ENCODE results near the gene EPG5. TPM values are rescaled to one million over a fixed set of nuclear protein-coding genes. Genes with fewer than 3 reads are reported as not detected.
A peak's percentile ranks its signal among the peaks of the same experiment; 100 is the strongest.

EPG5 gene
- total and polyA plus RNA-seq, 9 of the 15 experiments (the other 6 are each of a cell fraction or from before 2014, with no cell fraction given) = 1.3 to 10.7 (median 5.2) TPM

- H2AFZ ChIP-seq (ENCODE audit: low read depth, low read length) = peak overlapping the region; percentile 63; the same call in 1 of the 2 replicates
- no peaks in the 10 kb centered on the region for H3K36me3 ChIP-seq (ENCODE audit: control insufficient read depth, insufficient read depth, low read length)
- DNase-seq (ENCODE audit: extremely low read depth in 1 of 4, low spot score in 3 of 4) (peak; percentile 13 to 73 (median 29)), ATAC-seq (peak; percentile 91), FAIRE-seq (peak; percentile 92)
- POLR2A ChIA-PET = no interaction called here
- no peak overlapping the region for H3K27ac ChIP-seq (ENCODE audit: extremely low read depth, low read depth, low read length)
- H3K4me3 ChIP-seq = no peak overlapping the region
- no peak overlapping the region for H3K4me2 ChIP-seq (ENCODE audit: insufficient read depth, low read length)
- no peaks in the 10 kb centered on the region for H4K20me1 ChIP-seq (replicated peaks; ENCODE audit: control insufficient read depth, insufficient read depth, low read length)
- CTCF ChIA-PET (ENCODE audit: low intra/inter-chr PET ratio) = interaction anchor here (0.6 to 1.3 kb wide), 9 partner anchors 64 to 1400 kb away, joined by 3 to 6 read pairs (median 3); no protein-coding TSS in a partner anchor
- no peaks in the 10 kb centered on the region for H3K9me3 ChIP-seq (replicated peaks; ENCODE audit: control insufficient read depth, insufficient read depth, low read depth, low read length)
- no peak overlapping the region for H3K9ac ChIP-seq (ENCODE audit: insufficient read depth in 1 of 2, low read depth in 2 of 2, low read length in 2 of 2)
- no peaks in the 10 kb centered on the region for H3K9me1 ChIP-seq (ENCODE audit: control insufficient read depth, insufficient read depth, low read length)
- no TSS peak for BruUV-seq (replicated peaks)
- in situ Hi-C loops (cut with MboI) = no loop called here
- intact Hi-C loops (cut with micrococcal nuclease) = loop anchor here (1.0 kb wide), 4 partner anchors 102 to 353 kb away; no protein-coding TSS in a partner anchor
- H3K79me2 ChIP-seq (ENCODE audit: control insufficient read depth, insufficient read depth, low read length) = no peaks in the 10 kb centered on the region
- WGBS (ENCODE audit: insufficient coverage, low coverage, missing lambda C conversion rate) = 18% methylated on average over 5 of the region's 5 CpGs
- peaks cover 0 to 5% of the 10 kb centered on the region in 2 experiments; a peak in 1 of 5 replicates for H3K4me1 ChIP-seq (replicated peaks in 1 of 2; ENCODE audit: control insufficient read depth in 2 of 2, insufficient read depth in 2 of 2, low read length in 2 of 2)
- H3K27me3 ChIP-seq (ENCODE audit: control insufficient read depth in 2 of 2, insufficient read depth in 2 of 2, low read length in 2 of 2) = no peaks in the 10 kb centered on the region
- TF ChIP-seq DIDO1 (tag; IDR thresholded peaks at IDR 0.05; ENCODE audit: low read depth) = no peak
- TF ChIP-seq RBM25 (IDR thresholded peaks at IDR 0.05; ENCODE audit: low read depth, low read length, severe bottlenecking) = no peak
- TF ChIP-seq ESRRA (IDR thresholded peaks at IDR 0.05; ENCODE audit: borderline replicate concordance, low read depth) = peak; percentile 57; the same call in 1 of the 2 replicates
- no peak for TF ChIP-seq ZFX (CRISPR knock-in tag; IDR thresholded peaks at IDR 0.05)
- no peak for TF ChIP-seq ZNF395 (CRISPR knock-in tag; IDR thresholded peaks at IDR 0.05)
- TF ChIP-seq HBP1 (CRISPR knock-in tag; IDR thresholded peaks at IDR 0.05) = no peak
- peak; percentile 77 to 88 for TF ChIP-seq RAD21 (CRISPR knock-in tag; conservative IDR thresholded peaks at IDR 0.05 in 1 of 2, IDR thresholded peaks at IDR 0.05 in 1 of 2)
- no peak for TF ChIP-seq TSC22D4 (tag; IDR thresholded peaks at IDR 0.05)
- no peak for TF ChIP-seq ZNF766 (CRISPR knock-in tag; conservative IDR thresholded peaks at IDR 0.05)
- TF ChIP-seq GABPB1 (CRISPR knock-in tag; IDR thresholded peaks at IDR 0.05) = no peak
- TF ChIP-seq ZFP91 (CRISPR knock-in tag; IDR thresholded peaks at IDR 0.05) = no peak
- no peak for TF ChIP-seq ZNF512 (tag; IDR thresholded peaks at IDR 0.05)
- TF ChIP-seq NELFE (IDR thresholded peaks at IDR 0.05; ENCODE audit: insufficient read depth, insufficient read length) = no peak
- TF ChIP-seq ZFP1 (CRISPR knock-in tag; IDR thresholded peaks at IDR 0.05) = no peak
- TF ChIP-seq NR2C2 (CRISPR knock-in tag; IDR thresholded peaks at IDR 0.05) = no peak
- peak; percentile 45 for TF ChIP-seq NR2C2 (tag; IDR thresholded peaks at IDR 0.05)
- TF ChIP-seq SMC3 (conservative IDR thresholded peaks at IDR 0.05; ENCODE audit: insufficient read depth, low read depth, low read length) = peak; percentile 75
These were observed 7.0 kb upstream of the EPG5 start for GRCh38 chr18:45974088-45974536.
